ENCODE data around the gene SLC13A1. TPM values are rescaled to one million over a fixed set of nuclear protein-coding genes. Genes with fewer than 3 reads are reported as not detected.

The SLC13A1 gene
- total and polyA plus RNA-seq, 10 of the 15 experiments (the other 5 are each of a cell fraction or from before 2014, with no cell fraction given): 0.10 TPM; not detected in 9

DNA sequence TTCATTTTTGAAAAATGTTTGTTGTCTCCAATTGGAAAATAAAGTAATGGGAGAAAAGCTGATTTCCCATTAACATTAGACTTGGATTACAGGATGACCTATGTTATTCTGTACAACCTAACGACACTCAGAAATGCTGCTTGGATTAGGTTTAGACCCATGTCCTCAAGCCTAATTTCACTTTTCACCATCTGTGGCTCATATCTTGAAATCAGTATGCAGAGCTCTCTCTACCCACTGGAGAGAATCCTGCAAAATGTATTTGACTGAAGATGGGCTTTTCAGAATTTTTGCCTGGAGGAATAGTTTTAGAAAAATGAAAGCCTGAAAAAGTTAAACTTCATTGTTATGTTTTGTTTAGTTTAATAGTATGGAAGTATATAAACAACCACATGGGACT is 63.8 kb downstream of the SLC13A1 start:
- TF ChIP-seq SKIL (IDR thresholded peaks at IDR 0.05; ENCODE audit: low read depth, poor library complexity, severe bottlenecking) (no peak), SRF (IDR thresholded peaks at IDR 0.05; ENCODE audit: low read depth in 2 of 2, low read length in 2 of 2) (no peak), ZZZ3 (IDR thresholded peaks at IDR 0.05; ENCODE audit: control insufficient read depth, insufficient read length, low read depth) (no peak), CHD2 (IDR thresholded peaks at IDR 0.05; ENCODE audit: borderline replicate concordance, low read depth, low read length) (no peak), TBL1XR1 (IDR thresholded peaks at IDR 0.05; ENCODE audit: low read depth, low read length) (no peak), NRF1 (conservative IDR thresholded peaks at IDR 0.05; ENCODE audit: low read depth, low read length) (no peak), WRNIP1 (IDR thresholded peaks at IDR 0.05; ENCODE audit: borderline replicate concordance, low read depth, low read length) (no peak), TCF12 (IDR thresholded peaks at IDR 0.05; ENCODE audit: low read depth, low read length) (no peak), RCOR1 (conservative IDR thresholded peaks at IDR 0.05; ENCODE audit: low read depth, low read length) (no peak)
- TF ChIP-seq, protein P1, sequence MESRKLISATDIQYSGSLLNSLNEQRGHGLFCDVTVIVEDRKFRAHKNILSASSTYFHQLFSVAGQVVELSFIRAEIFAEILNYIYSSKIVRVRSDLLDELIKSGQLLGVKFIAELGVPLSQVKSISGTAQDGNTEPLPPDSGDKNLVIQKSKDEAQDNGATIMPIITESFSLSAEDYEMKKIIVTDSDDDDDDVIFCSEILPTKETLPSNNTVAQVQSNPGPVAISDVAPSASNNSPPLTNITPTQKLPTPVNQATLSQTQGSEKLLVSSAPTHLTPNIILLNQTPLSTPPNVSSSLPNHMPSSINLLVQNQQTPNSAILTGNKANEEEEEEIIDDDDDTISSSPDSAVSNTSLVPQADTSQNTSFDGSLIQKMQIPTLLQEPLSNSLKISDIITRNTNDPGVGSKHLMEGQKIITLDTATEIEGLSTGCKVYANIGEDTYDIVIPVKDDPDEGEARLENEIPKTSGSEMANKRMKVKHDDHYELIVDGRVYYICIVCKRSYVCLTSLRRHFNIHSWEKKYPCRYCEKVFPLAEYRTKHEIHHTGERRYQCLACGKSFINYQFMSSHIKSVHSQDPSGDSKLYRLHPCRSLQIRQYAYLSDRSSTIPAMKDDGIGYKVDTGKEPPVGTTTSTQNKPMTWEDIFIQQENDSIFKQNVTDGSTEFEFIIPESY (IDR thresholded peaks at IDR 0.05): no peak
- TF ChIP-seq, protein P2, sequence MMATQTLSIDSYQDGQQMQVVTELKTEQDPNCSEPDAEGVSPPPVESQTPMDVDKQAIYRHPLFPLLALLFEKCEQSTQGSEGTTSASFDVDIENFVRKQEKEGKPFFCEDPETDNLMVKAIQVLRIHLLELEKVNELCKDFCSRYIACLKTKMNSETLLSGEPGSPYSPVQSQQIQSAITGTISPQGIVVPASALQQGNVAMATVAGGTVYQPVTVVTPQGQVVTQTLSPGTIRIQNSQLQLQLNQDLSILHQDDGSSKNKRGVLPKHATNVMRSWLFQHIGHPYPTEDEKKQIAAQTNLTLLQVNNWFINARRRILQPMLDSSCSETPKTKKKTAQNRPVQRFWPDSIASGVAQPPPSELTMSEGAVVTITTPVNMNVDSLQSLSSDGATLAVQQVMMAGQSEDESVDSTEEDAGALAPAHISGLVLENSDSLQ (IDR thresholded peaks at IDR 0.05): no peak
- H3K4me1 ChIP-seq (ENCODE audit: control insufficient read depth, insufficient read depth, low read length): no peaks in the 10 kb centered on the region

More for the DNA sequence above, 63.8 kb downstream of the SLC13A1 start:
- CTCF ChIA-PET: interaction anchor here (1.3 kb wide), 1 partner anchor 19 kb away, joined by 5 read pairs; no protein-coding TSS in a partner anchor
- Histone ChIP-seq H3K79me2 (ENCODE audit: control insufficient read depth, insufficient read depth, low read length) (no peaks in the 10 kb centered on the region), H3K4me3 (no peak overlapping the region), H3K36me3 (ENCODE audit: control insufficient read depth in 2 of 2, insufficient read depth in 2 of 2, low read length in 1 of 2) (no peaks in the 10 kb centered on the region), H3K4me2 (ENCODE audit: control insufficient read depth, insufficient read depth) (no peak overlapping the region), H2AFZ (ENCODE audit: control insufficient read depth, low read depth, low read length) (no peak overlapping the region), H3K9ac (ENCODE audit: control insufficient read depth, insufficient read depth, low read length) (no peak overlapping the region), H3K27me3 (replicated peaks in 1 of 2; ENCODE audit: control insufficient read depth in 2 of 2, insufficient read depth in 2 of 2, low read length in 1 of 2) (no peaks in the 10 kb centered on the region), H4K20me1 (ENCODE audit: control insufficient read depth, insufficient read depth) (no peaks in the 10 kb centered on the region), H3K9me3 (replicated peaks; ENCODE audit: control insufficient read depth, insufficient read depth, low read length) (no peaks in the 10 kb centered on the region), H3K27ac (ENCODE audit: control insufficient read depth, insufficient read depth) (no peak overlapping the region)
- WGBS (ENCODE audit: insufficient coverage, insufficient replicate concordance, low lambda C conversion rate, missing lambda C conversion rate): 0% methylated on average over 1 of the region's 1 CpG
- SMC1A ChIA-PET (ENCODE audit: uncharacterized antibody, unreplicated experiment): no interaction called here
- RAD21 ChIA-PET (ENCODE audit: unreplicated experiment): no interaction called here
- intact Hi-C loops (cut with micrococcal nuclease; ENCODE audit: unreplicated experiment): no loop called here
- DNase-seq (ENCODE audit: low read depth, low spot score) (no peak), ATAC-seq (no peak), FAIRE-seq (no peak)
- POLR2A ChIA-PET: no interaction called here
- BruUV-seq (replicated peaks): no TSS peak
- in situ Hi-C loops (cut with MboI): no loop called here

Measured in GM12878 (cell line).